ENCODE data around the gene MIS12. TPM values are rescaled to one million over a fixed set of nuclear protein-coding genes. Genes with fewer than 3 reads are reported as not detected.

The MIS12 gene
- total and polyA plus RNA-seq, 7 donors, result 3.6 to 16.6 (median 12.0) TPM

DNA sequence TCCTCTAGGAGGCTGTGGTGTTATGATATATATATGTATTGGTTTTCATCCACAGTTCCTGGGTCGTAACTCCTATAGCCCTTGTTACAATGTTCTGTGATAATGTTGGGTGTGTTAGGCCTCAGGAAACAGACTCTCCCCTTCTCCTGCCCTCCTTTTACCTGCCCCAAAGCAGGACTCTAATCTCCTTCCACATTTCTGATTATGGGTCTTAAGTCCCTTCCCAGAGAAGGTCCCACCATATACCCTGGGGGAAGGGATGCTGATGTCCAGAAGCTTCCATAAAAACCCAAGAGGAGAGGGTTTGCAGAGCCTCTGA lies 47.0 kb upstream of the MIS12 start:
- intact Hi-C loops (cut with DNase I), result loop anchor here (5.0 kb wide), 4 partner anchors 33 to 192 kb away; partner anchors contain the start of genes DERL2, MIS12 and RABEP1
- 0 to 23% methylated on average over 1 of the region's 1 CpG for WGBS, 2 donors
- TF ChIP-seq EP300 (IDR thresholded peaks at IDR 0.05), result no peak
- TF ChIP-seq POLR2A (IDR thresholded peaks at IDR 0.05), result no peak
- no peak for TF ChIP-seq POLR2AphosphoS5 (IDR thresholded peaks at IDR 0.05)
- TF ChIP-seq, protein P1, sequence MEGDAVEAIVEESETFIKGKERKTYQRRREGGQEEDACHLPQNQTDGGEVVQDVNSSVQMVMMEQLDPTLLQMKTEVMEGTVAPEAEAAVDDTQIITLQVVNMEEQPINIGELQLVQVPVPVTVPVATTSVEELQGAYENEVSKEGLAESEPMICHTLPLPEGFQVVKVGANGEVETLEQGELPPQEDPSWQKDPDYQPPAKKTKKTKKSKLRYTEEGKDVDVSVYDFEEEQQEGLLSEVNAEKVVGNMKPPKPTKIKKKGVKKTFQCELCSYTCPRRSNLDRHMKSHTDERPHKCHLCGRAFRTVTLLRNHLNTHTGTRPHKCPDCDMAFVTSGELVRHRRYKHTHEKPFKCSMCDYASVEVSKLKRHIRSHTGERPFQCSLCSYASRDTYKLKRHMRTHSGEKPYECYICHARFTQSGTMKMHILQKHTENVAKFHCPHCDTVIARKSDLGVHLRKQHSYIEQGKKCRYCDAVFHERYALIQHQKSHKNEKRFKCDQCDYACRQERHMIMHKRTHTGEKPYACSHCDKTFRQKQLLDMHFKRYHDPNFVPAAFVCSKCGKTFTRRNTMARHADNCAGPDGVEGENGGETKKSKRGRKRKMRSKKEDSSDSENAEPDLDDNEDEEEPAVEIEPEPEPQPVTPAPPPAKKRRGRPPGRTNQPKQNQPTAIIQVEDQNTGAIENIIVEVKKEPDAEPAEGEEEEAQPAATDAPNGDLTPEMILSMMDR (IDR thresholded peaks at IDR 0.05), result peak in 1 of 4 experiments; percentile 4
- Histone ChIP-seq H3K4me1 (peaks cover 0 to 23% (median 18%) of the 10 kb centered on the region in 4 donors), H3K4me3 (peak overlapping the region; percentile 50 to 88 (median 75)), H3K27ac (peak overlapping the region; percentile 66 to 83 (median 80)), H3K9me3 (no peaks in the 10 kb centered on the region), H3K36me3 (peaks cover 10 to 48% (median 21%) of the 10 kb centered on the region in 4 donors), H3K27me3 (no peaks in the 10 kb centered on the region)
- DNase-seq, result no peak

DNA sequence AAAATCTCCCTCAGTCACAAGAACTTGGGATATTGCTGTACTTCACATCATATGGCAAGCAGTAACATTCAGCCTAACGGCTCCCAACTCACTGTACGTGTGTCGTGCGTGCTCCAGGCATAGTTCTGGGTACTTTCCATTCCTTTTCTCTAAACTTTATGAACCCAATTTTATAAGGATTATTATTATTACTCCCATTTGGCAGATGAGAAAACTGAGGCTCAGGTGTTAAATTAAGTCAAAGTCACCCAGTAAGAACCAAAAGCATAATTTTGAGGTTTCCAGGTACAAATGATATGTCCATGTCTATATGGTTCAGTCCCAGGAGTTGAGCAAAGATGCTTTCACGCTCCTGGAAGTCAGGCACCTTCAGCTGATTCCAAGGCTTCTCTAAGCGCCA lies 42.6 kb upstream of the MIS12 start:
- 96 to 98% methylated on average over 6 of the region's 6 CpGs for WGBS, 2 donors
- Histone ChIP-seq H3K9me3 (no peaks in the 10 kb centered on the region), H3K4me1 (peaks cover 0 to 8% (median 6%) of the 10 kb centered on the region in 4 donors), H3K27ac (no peak overlapping the region), H3K4me3 (no peak overlapping the region), H3K27me3 (no peaks in the 10 kb centered on the region), H3K36me3 (peaks cover 6 to 55% (median 29%) of the 10 kb centered on the region in 4 donors)
- intact Hi-C loops (cut with DNase I), result no loop called here
- TF ChIP-seq POLR2AphosphoS5 (IDR thresholded peaks at IDR 0.05), result no peak
- TF ChIP-seq EP300 (IDR thresholded peaks at IDR 0.05), result no peak
- TF ChIP-seq, protein P1 (IDR thresholded peaks at IDR 0.05), result no peak
- TF ChIP-seq POLR2A (IDR thresholded peaks at IDR 0.05), result no peak
- no peak for DNase-seq

DNA sequence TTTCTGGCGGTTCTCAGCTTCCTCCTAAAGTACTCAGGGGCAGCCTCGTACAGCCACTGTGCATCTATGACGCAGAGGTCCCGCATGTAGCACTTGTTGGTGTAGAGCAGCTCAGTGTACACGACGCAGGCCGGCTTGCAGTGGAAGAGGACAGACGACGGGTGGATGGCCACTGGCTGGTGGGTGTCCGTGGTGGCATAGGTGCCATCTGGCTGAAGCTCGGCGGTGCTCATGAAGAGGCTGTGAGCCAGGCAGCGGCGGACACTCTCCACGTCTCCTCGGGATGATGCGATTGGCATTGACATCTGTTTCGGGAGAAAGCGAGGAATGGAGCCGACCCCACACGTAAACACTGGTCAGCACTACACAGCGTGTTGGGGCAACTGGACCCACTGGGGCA lies 42.2 kb upstream of the MIS12 start:
- no peaks in the 10 kb centered on the region for H3K9me3 ChIP-seq
- no peak overlapping the region for H3K4me3 ChIP-seq
- H3K27me3 ChIP-seq, result no peaks in the 10 kb centered on the region
- peaks cover 6 to 59% (median 29%) of the 10 kb centered on the region in 4 donors for H3K36me3 ChIP-seq
- 95 to 96% methylated on average over 22 of the region's 22 CpGs for WGBS, 2 donors
- TF ChIP-seq, protein P1 (IDR thresholded peaks at IDR 0.05), result no peak
- TF ChIP-seq POLR2AphosphoS5 (IDR thresholded peaks at IDR 0.05), result no peak
- no peak for TF ChIP-seq EP300 (IDR thresholded peaks at IDR 0.05)
- no peak for TF ChIP-seq POLR2A (IDR thresholded peaks at IDR 0.05)
- DNase-seq, result no peak
- intact Hi-C loops (cut with DNase I), result no loop called here
- H3K27ac ChIP-seq, result no peak overlapping the region
- peaks cover 0 to 6% (median 5%) of the 10 kb centered on the region in 4 donors for H3K4me1 ChIP-seq

DNA sequence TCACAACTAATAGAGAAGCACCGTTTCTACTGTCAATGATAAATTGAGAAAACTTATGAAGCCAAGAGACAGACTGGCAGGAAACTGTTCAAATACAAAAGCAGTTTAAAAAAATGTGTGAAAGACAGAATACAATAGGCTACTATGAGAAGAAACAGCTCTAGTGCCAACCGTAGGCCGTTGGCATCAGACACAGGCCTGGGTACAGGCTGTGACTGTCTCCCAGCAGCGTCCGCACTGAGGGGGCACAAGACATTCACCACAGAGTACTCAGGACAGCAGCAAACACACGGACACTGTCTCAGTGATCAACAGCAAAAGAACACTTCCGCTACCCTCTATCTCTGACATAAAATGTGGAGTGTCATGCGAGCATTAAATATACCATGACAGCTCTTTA lies 39.6 kb upstream of the MIS12 start:
- Histone ChIP-seq H3K4me1 (no peaks in the 10 kb centered on the region), H3K27ac (no peak overlapping the region), H3K27me3 (no peaks in the 10 kb centered on the region), H3K4me3 (no peak overlapping the region), H3K9me3 (no peaks in the 10 kb centered on the region), H3K36me3 (peaks cover 11 to 84% (median 40%) of the 10 kb centered on the region in 4 donors)
- intact Hi-C loops (cut with DNase I), result no loop called here
- DNase-seq, result no peak
- TF ChIP-seq, protein P1 (IDR thresholded peaks at IDR 0.05), result no peak
- TF ChIP-seq EP300 (IDR thresholded peaks at IDR 0.05) (no peak), POLR2AphosphoS5 (IDR thresholded peaks at IDR 0.05) (no peak), POLR2A (IDR thresholded peaks at IDR 0.05) (no peak)
- WGBS, 2 donors, result 92 to 95% methylated on average over 8 of the region's 8 CpGs

Measured in sigmoid colon (tissue), 7 donors.